ENCODE results near the gene ZNF486. TPM values are rescaled to one million over a fixed set of nuclear protein-coding genes. Genes with fewer than 3 reads are reported as not detected.
"Not testable (repeated sequence)": the region's sequence is repeated elsewhere in the genome, so short reads cannot be mapped to it uniquely, and the experiment has no call there.

ZNF486 gene
- 15.3 TPM in 2 replicates for total RNA-seq (ENCODE audit: low replicate concordance)
- long read RNA-seq, partial matches to known transcripts = 0 of 15 reads
- long read RNA-seq, other reads (novel, unspliced or antisense) = 11 of 15 reads

DNA sequence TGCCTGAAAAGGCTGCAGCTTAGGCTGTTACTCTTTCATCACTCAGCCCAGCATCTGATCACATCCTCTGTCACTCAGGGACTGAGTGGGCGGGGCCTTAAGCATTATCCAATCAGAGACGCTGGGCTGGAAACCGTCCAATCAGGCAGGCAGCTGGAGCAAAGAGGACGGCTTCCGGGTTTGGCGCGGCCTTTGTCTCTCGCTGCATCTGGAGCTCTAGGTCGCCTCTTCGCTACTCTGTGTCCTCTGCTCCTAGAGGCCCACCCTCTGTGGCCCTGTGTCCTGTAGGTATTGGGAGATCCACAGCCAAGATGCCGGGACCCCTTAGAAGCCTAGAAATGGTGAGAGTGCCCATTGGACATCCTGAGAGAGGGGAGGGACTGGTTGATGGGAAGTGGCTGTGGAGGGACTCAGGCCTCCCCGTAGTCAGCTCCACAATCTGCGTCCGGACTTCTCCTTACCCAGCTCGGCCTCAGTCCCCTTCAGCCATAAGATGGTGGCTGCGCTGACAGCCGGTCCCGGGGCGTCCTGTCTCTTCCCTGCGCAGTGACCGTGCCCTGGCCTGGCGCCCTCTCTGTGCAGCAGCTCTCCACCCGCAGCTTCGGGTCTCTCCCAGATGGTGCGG is at the start of gene ZNF486:
ZNF486 (plus strand) TSS at position 195 of the 625 bp plus-strand sequence; CDS start at position 312, 117 bp downstream.
- H3K27me3 Mint-ChIP-seq = no peaks in the 10 kb centered on the region
- peaks cover 15% of the 10 kb centered on the region for H3K9me3 Mint-ChIP-seq
- H3K4me1 Mint-ChIP-seq (ENCODE audit: unreplicated experiment) = peaks cover 4% of the 10 kb centered on the region
- H3K4me3 Mint-ChIP-seq = peak within 1 kb of the TSS; percentile 99
- H3K36me3 Mint-ChIP-seq = peaks cover 28% of the 10 kb centered on the region
- peak; percentile 92 for DNase-seq (ENCODE audit: extremely low spot score, unreplicated experiment)
- TF ChIP-seq, protein P1, sequence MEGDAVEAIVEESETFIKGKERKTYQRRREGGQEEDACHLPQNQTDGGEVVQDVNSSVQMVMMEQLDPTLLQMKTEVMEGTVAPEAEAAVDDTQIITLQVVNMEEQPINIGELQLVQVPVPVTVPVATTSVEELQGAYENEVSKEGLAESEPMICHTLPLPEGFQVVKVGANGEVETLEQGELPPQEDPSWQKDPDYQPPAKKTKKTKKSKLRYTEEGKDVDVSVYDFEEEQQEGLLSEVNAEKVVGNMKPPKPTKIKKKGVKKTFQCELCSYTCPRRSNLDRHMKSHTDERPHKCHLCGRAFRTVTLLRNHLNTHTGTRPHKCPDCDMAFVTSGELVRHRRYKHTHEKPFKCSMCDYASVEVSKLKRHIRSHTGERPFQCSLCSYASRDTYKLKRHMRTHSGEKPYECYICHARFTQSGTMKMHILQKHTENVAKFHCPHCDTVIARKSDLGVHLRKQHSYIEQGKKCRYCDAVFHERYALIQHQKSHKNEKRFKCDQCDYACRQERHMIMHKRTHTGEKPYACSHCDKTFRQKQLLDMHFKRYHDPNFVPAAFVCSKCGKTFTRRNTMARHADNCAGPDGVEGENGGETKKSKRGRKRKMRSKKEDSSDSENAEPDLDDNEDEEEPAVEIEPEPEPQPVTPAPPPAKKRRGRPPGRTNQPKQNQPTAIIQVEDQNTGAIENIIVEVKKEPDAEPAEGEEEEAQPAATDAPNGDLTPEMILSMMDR (conservative IDR thresholded peaks at IDR 0.05) = no peak
- H3K27ac Mint-ChIP-seq = peak within 1 kb of the TSS; percentile 99

DNA sequence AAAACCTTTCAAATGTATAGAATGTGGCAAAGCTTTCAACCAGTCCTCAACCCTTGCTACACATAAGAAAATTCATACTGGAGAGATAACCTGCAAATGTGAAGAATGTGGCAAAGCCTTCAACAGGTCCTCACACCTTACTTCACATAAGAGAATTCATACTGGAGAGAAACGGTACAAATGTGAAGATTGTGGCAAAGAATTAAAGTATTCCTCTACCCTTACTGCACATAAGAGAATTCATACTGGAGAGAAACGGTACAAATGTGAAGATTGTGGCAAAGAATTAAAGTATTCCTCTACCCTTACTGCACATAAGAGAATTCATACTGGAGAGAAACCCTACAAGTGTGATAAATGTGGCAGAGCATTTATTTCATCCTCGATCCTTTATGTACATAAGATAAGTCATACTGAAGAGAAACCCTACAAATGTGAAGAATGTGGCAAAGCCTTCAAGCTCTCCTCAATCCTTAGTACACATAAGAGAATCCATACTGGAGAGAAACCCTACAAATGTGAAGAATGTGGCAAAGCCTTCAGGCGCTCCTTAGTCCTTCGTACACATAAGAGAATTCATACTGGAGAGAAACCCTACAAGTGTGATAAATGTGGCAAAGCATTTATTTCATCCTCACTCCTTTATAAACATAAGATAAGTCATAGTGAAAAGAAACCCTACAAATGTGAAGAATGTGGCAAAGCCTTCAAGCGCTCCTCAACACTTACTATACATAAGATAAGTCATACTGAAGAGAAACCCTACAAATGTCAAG is 48.8 kb upstream of the ZNF486 start:
- H3K4me3 Mint-ChIP-seq; H3K27ac Mint-ChIP-seq; H3K4me1 Mint-ChIP-seq (ENCODE audit: unreplicated experiment); H3K27me3 Mint-ChIP-seq; DNase-seq (ENCODE audit: extremely low spot score, unreplicated experiment): not testable (repeated sequence)
- Mint-ChIP-seq H3K9me3 (peaks cover 22% of the 10 kb centered on the region), H3K36me3 (peaks cover 59% of the 10 kb centered on the region)

DNA sequence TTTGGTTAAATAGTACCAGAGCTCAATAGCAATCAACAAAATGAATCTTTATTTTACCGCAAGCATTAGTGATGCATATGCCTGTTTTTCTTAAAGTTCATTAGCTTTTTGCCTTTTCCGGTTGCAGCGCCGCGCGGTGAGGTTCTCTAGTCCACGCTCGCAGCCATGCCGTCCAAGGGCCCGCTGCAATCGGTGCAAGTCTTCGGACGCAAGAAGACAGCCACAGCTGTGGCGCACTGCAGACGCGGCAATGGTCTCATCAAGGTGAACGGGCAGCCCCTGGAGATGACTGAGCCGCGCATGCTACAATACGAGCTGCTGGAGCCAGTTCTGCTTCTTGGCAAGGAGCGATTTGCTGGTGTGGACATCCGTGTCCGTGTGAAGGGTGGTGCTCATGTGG is 42.1 kb upstream of the ZNF486 start:
- H3K36me3 Mint-ChIP-seq = peaks cover 51% of the 10 kb centered on the region
- no peaks in the 10 kb centered on the region for H3K27me3 Mint-ChIP-seq
- H3K27ac Mint-ChIP-seq = no peak overlapping the region
- peaks cover 12% of the 10 kb centered on the region for H3K9me3 Mint-ChIP-seq
- no peak for DNase-seq (ENCODE audit: extremely low spot score, unreplicated experiment)
- TF ChIP-seq, protein P1 (conservative IDR thresholded peaks at IDR 0.05) = no peak
- no peak overlapping the region for H3K4me3 Mint-ChIP-seq
- no peaks in the 10 kb centered on the region for H3K4me1 Mint-ChIP-seq (ENCODE audit: unreplicated experiment)

DNA sequence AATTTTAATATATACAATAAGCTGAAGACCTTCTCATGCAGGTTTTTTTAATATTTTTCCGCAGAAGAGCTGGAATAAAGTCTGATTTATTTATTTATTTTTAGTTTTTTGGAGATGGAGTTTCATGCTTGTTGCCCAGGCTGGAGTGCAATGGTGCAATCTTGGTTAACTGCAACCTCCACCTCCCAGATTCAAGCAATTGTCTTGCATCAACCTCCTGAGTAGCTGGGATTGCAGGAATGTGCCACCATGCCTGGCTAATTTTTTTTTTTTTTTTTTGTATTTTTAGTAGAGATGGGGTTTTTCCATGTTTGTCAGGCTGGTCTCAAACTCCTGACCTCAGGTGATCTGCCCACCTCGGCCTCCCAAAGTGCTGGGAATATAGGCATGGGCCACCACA is 34.1 kb upstream of the ZNF486 start:
- not testable (repeated sequence) for H3K4me3 Mint-ChIP-seq, H3K27ac Mint-ChIP-seq

DNA sequence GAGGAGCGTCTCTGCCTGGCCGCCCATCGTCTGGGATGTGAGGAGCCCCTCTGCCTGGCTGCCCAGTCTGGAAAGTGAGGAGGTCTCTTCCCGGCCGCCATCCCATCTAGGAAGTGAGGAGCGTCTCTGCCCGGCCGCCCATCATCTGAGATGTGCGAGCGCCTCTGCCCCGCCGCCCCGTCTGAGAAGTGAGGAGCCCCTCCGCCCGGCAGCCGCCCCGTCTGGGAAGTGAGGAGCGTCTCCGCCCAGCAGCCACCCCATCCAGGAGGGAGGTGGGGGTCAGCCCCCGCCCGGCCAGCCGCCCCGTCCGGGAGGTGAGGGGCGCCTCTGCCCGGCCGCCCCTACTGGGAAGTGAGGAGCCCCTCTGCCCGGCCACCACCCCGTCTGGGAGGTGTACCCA is 29.3 kb upstream of the ZNF486 start:
- H3K4me3 Mint-ChIP-seq; H3K36me3 Mint-ChIP-seq; H3K4me1 Mint-ChIP-seq (ENCODE audit: unreplicated experiment); H3K9me3 Mint-ChIP-seq; H3K27ac Mint-ChIP-seq; DNase-seq (ENCODE audit: extremely low spot score, unreplicated experiment); H3K27me3 Mint-ChIP-seq: not testable (repeated sequence)

More for the DNA sequence above, 34.1 kb upstream of the ZNF486 start:
- H3K27me3 Mint-ChIP-seq; H3K4me1 Mint-ChIP-seq (ENCODE audit: unreplicated experiment); DNase-seq (ENCODE audit: extremely low spot score, unreplicated experiment); H3K9me3 Mint-ChIP-seq: not testable (repeated sequence)
- H3K36me3 Mint-ChIP-seq = peaks cover 13% of the 10 kb centered on the region

DNA sequence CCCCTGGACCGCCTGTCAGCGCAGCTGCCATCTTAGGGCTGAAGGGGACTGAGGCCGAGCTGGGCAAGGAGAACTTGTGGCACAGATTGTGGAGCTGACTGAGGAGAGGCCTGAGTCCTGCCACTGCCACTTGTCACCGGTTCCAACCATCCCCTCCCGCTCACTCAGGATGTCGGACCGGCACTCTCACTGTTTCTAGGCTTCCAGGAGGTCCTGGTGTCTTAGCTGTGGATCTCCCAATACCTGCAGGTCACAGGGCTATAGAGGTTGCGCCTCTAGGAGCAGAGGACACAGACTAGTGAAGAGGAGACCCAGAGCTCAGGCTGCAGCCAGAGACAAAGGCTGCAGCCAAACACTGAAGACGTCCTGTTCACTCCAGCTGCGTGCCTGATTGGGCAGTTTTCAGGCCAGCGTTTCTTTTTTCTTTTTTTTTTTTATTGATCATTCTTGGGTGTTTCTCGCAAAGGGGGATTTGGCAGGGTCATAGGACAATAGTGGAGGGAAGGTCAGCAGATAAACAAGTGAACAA is 15.3 kb upstream of the ZNF486 start:
- no peaks in the 10 kb centered on the region for H3K4me1 Mint-ChIP-seq (ENCODE audit: unreplicated experiment)
- no peak overlapping the region for H3K4me3 Mint-ChIP-seq
- no peak overlapping the region for H3K27ac Mint-ChIP-seq
- no peak for DNase-seq (ENCODE audit: extremely low spot score, unreplicated experiment)
- TF ChIP-seq, protein P1 (conservative IDR thresholded peaks at IDR 0.05) = no peak
- H3K36me3 Mint-ChIP-seq = no peaks in the 10 kb centered on the region
- H3K27me3 Mint-ChIP-seq = no peaks in the 10 kb centered on the region
- no peaks in the 10 kb centered on the region for H3K9me3 Mint-ChIP-seq

DNA sequence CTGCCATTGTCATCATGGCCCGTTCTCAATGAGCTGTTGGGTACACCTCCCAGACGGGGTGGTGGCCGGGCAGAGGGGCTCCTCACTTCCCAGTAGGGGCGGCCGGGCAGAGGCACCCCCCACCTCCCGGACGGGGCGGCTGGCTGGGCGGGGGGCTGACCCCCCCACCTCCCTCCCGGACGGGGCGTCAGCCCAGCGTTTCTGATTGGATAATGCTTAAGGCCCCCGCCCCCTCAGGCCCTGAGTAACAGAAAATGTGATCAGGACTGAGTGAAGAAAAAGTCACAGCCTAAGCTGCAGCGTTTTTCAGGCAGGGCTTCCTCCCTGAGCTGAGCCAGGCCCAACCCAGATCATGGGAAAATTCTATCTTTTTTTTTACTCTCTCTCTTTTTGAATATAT is 14.5 kb upstream of the ZNF486 start:
- not testable (repeated sequence) for H3K36me3 Mint-ChIP-seq; H3K4me1 Mint-ChIP-seq (ENCODE audit: unreplicated experiment); H3K27ac Mint-ChIP-seq; H3K27me3 Mint-ChIP-seq; DNase-seq (ENCODE audit: extremely low spot score, unreplicated experiment); H3K9me3 Mint-ChIP-seq; H3K4me3 Mint-ChIP-seq

All from type B pancreatic cell (in vitro differentiated cells).